ENCODE results near the gene TTYH3.
"Not testable (repeated sequence)": the region's sequence is repeated elsewhere in the genome, so short reads cannot be mapped to it uniquely, and the experiment has no call there.

The TTYH3 gene

GRCh38 chr7:2602406-2603043, 29.3 kb upstream of the TTYH3 start:
- no peak for DNase-seq (ENCODE audit: low spot score)

- DNase-seq (ENCODE audit: low spot score): no peak
These were observed 28.5 kb upstream of the TTYH3 start for GRCh38 chr7:2603044-2603965.

- no peak for DNase-seq (ENCODE audit: low spot score)
These were observed 27.1 kb upstream of the TTYH3 start for GRCh38 chr7:2604608-2605174.

DNA sequence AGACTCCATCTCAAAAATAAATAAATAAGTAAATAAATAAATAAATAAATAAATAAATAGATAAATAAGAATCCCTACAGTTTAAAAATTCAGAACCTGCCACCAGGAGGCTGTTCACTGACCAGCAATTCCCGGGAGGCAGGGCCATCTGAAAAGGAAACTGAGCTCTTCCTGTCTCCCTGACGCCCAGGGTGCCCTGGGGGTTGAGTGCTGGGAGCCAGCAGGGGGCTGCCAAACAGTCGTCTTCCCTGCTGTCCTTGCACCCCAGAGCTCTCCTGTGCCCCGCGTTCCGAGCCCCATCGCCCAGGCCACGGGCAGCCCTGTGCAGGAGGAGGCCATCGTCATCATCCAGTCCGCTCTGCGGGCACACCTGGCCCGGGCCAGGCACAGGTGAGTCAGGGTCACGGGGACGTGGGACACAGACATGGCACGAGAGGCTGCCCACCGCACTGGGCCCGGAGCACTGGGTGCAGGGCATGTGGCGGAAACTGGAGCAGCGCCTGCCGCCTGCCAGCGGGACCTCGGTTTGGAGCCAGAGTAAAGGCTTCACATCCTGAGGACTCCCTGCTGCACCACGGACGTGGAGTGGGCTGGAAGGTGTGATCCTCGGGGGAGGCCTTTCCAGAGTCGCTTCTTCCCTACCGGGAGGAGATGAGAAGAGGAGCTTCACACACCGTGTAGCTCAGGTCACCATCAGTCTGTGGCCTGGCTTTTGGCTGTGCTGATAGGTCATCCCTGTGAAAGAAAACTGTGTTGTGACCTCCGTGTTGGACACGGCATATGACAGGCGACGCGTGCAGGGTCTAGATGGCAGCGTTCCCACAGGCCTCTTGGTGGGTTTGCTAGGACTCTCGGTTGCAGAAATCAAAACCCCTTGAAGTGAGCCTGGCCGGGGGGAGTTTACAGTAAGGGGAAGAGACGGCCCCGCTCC, 25.9 kb upstream of the TTYH3 start:
- DNase-seq (ENCODE audit: low spot score): no peak

DNA sequence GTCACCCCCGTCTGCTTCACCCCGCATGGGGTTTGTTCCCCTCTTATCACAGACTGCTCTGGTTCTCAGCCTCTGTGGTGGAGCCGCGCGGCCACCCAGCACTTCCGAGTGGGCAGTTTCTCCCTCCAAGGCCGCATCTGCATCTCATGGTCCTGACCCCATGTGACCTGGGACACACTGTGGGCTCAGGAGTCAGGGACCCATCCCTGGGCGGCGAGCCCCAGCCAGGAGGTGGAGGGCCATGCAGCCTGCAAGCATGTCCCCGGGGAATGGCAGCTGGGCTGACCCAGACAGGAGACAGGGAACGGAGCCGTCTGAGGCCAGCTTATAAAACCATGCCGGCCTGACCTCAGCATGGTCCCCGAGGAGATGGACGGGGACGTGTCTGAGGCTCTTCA, 25.2 kb upstream of the TTYH3 start:
- DNase-seq (ENCODE audit: low spot score): no peak

- no peak for DNase-seq (ENCODE audit: low spot score)
These were observed 24.5 kb upstream of the TTYH3 start for GRCh38 chr7:2607122-2607922.

- no peak for DNase-seq (ENCODE audit: low spot score)
These were observed 23.6 kb upstream of the TTYH3 start for GRCh38 chr7:2607923-2608904.

- DNase-seq (ENCODE audit: low spot score): no peak
These were observed 22.8 kb upstream of the TTYH3 start for GRCh38 chr7:2608921-2609411.

DNA sequence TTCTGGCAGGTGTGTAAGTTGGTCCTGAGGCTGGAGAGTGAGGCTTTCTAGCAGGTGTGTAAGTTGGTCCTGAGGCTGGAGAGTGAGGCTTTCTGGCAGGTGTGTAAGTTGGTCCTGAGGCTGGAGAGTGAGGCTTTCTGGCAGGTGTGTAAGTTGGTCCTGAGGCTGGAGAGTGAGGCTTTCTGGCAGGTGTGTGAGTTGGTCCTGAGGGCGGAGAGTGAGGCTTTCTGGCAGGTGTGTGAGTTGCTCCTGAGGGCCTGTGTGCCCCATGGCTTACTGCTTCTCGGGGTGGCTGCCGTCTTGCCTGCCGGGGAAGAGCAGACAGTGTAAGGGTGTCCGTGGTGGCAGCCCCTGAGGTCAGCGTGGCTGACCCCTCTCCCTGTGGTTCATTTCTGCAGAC, 22.1 kb upstream of the TTYH3 start:
- not testable (repeated sequence) for DNase-seq (ENCODE audit: low spot score)

DNA sequence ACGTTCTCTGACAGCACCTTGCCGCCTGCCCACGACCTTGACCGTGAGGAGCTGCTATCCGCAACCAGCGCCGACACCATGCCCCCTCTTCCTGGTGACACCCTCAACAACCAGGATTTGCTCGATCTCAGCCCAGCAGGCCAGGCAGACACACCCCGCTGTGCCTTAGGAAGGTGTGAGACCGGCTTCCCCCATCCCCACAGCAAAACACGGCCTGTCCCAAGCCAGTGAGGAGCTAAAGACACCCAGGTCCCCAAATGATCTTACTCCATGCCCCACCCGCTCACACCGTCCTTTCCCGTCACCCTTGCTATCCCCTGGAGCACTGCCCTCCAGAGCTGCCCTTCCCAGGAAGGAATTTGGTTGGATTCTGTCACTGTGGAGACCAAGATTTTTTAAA, 21.3 kb upstream of the TTYH3 start:
- DNase-seq (ENCODE audit: low spot score): no peak

DNA sequence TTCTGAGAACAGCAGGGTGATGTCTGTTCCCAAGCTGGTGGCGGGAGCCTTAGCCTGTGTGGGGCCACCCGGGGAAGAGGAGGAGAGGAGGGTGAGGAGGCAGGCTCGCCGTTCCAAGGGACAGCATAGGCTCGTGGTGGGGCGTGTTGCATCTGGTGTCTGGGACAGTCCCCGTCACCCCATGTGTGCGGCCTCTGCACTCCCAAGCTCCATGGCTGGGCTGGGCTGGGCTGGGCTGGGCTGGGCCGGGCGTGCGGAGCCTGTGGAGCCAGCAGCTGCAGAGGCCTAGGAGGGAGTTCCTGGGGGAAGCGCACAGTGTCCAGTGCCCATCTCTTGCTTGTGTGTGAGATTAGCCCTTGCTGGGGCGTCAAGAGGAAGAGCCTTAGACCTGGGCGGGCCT, 20.9 kb upstream of the TTYH3 start:
- no peak for DNase-seq (ENCODE audit: low spot score)

- no peak for DNase-seq (ENCODE audit: low spot score)
These were observed 20.4 kb upstream of the TTYH3 start for GRCh38 chr7:2611401-2611800.

DNA sequence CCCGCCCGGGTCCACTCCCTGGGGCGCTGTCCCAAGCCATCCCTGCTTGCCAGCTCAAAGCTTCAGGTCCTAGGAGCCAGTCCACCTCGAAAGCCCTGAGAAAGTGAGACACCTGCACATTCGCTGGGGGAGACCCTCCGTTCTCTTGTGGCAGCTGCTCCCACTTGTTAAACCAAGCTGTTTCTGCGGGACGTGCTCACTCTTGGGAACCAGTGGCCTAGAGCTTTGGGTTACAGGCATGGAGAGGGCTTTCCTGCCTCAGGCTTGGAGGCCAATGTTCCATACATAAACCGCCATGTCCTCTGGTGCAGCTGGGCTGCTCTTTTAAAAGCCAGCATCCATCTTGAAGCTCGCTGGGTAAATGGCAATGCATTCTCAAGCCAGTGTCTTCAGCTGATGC, 19.9 kb upstream of the TTYH3 start:
- no peak for DNase-seq (ENCODE audit: low spot score)

GRCh38 chr7:2612445-2613097, 19.2 kb upstream of the TTYH3 start:
- no peak for DNase-seq (ENCODE audit: low spot score)

DNA sequence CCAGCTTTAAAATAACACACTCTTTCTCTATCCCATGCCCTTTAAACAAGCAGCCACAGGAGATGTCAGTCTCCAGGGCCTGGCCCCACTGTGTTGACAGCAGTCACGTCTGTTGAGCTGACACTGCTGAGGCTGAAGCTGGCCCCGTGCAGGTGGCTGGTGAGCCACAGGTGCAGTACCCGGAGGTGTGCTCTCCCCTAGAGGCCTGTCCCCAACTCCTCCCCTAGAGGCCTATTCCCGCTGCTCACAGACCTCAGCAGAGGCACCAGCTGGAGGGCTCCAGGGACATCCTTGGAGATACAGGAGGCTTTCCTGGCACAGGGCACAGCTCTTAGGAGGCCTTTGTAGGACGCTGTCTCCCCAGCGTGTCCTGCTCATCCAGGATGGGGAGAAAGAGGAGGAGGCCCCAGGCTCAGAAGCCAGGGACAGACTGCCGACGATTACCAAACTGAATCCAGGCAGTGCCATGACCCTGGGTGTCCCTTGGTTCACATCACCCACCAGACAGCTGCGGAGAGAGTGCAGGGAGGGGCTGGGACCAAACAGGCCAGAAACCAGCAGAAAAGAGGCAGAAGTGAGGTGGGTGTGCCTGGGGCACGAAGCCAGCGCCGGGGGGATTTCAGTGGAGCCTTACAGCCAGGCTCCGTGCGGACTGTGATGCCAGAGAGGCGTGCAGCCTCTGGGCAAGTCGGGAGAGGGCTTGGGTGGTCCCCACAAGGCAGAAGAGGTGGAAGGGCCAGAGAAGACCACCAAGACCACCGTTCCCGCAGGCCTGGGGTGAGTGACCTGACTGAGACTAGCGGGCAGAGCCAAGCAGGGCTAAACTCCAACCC, 18.5 kb upstream of the TTYH3 start:
- peak; percentile 66 for DNase-seq (ENCODE audit: low spot score)

DNA sequence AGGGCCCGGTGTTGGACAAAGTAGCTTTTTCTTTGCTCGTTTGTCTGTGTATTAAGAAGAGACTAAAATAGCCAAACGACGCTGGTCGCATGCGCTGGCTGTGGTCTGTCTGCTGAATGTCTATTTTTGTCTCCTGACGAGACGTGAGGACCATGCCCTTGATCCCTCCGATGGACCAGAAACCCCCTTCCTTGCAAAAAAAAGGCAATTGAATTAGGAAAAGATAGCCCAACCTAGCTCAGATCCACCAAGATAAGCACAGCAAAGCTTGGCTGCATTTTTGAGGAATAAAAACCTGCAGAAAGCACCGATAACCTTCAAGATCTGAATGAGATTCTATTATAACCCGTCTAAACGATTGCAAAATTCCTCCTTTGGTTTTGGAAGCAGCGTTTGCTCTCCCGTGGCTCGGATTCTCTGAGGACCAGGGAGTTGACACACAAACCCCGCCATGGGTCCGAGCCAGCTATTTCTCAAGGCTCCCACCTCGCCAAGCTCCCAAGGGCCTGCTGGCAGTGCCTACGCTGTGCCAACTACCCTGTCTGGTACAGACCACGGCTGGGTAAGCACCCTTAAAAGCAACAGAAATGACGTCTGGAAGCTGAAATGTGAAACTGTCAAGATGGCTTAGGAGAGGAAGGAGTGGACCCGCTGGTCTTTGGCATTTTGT, 17.7 kb upstream of the TTYH3 start:
- no peak for DNase-seq (ENCODE audit: low spot score)

GRCh38 chr7:2614631-2615330, 17.0 kb upstream of the TTYH3 start:
- peak; percentile 66 for DNase-seq (ENCODE audit: low spot score)

All from left forelimb (tissue), 1 donor.